ENCODE results near the gene VWA3A.
"Not testable (repeated sequence)": the region's sequence is repeated elsewhere in the genome, so short reads cannot be mapped to it uniquely, and the experiment has no call there.

The VWA3A gene

GRCh38 chr16:22139008-22139407 is 46.7 kb downstream of the VWA3A start:
- DNase-seq (ENCODE audit: low read depth): no peak

- no peak for DNase-seq (ENCODE audit: low read depth)
Observed at GRCh38 chr16:22139732-22140131, 47.4 kb downstream of the VWA3A start.

GRCh38 chr16:22141767-22142166 is 49.4 kb downstream of the VWA3A start:
- DNase-seq (ENCODE audit: low read depth): peak; percentile 40

GRCh38 chr16:22144520-22144919 is 52.2 kb downstream of the VWA3A start:
- DNase-seq (ENCODE audit: low read depth): no peak

- no peak for DNase-seq (ENCODE audit: low read depth)
Observed at GRCh38 chr16:22147853-22148252, 55.5 kb downstream of the VWA3A start.

- DNase-seq (ENCODE audit: low read depth): no peak
Observed at GRCh38 chr16:22151246-22151998, 59.1 kb downstream of the VWA3A start.

- DNase-seq (ENCODE audit: low read depth): no peak
Observed at GRCh38 chr16:22152316-22152715, 60.0 kb downstream of the VWA3A start.

- peak; percentile 7 for DNase-seq (ENCODE audit: low read depth)
Observed at GRCh38 chr16:22153078-22153477, 60.7 kb downstream of the VWA3A start.

GRCh38 chr16:22161401-22161800 is 69.1 kb downstream of the VWA3A start:
- DNase-seq (ENCODE audit: low read depth): no peak

- DNase-seq (ENCODE audit: low read depth): no peak
Observed at GRCh38 chr16:22161999-22162655, 69.8 kb downstream of the VWA3A start, which contains the start of gene SDR42E2. Gene SDR42E2, plus strand, starts transcription at chr16:22162506. Its CDS starts 3,077 bp downstream, at chr16:22165583.

- no peak for DNase-seq (ENCODE audit: low read depth)
Observed at GRCh38 chr16:22162656-22163009, 70.3 kb downstream of the VWA3A start.

GRCh38 chr16:22163806-22164205 is 71.5 kb downstream of the VWA3A start:
- no peak for DNase-seq (ENCODE audit: low read depth)

- DNase-seq (ENCODE audit: low read depth): no peak
Observed at GRCh38 chr16:22164482-22164881, 72.1 kb downstream of the VWA3A start.

- DNase-seq (ENCODE audit: low read depth): no peak
Observed at GRCh38 chr16:22165508-22166285, 73.4 kb downstream of the VWA3A start.

GRCh38 chr16:22171953-22172352 is 79.6 kb downstream of the VWA3A start:
- no peak for DNase-seq (ENCODE audit: low read depth)

GRCh38 chr16:22172642-22173041 is 80.3 kb downstream of the VWA3A start:
- DNase-seq (ENCODE audit: low read depth): not testable (repeated sequence)

- no peak for DNase-seq (ENCODE audit: low read depth)
Observed at GRCh38 chr16:22174642-22175041, 82.3 kb downstream of the VWA3A start.

- DNase-seq (ENCODE audit: low read depth): no peak
Observed at GRCh38 chr16:22177968-22178930, 85.9 kb downstream of the VWA3A start.

GRCh38 chr16:22181426-22181825 is 89.1 kb downstream of the VWA3A start:
- no peak for DNase-seq (ENCODE audit: low read depth)

GRCh38 chr16:22181843-22182242 is 89.5 kb downstream of the VWA3A start:
- no peak for DNase-seq (ENCODE audit: low read depth)

- DNase-seq (ENCODE audit: low read depth): no peak
Observed at GRCh38 chr16:22183335-22183734, 91.0 kb downstream of the VWA3A start.
